ENCODE measurements around the gene VPS18. TPM values are rescaled to one million over a fixed set of nuclear protein-coding genes. Genes with fewer than 3 reads are reported as not detected.

VPS18 gene
- total RNA-seq, 2 experiments from 2014 or later, result 20.1 to 21.2 TPM

DNA sequence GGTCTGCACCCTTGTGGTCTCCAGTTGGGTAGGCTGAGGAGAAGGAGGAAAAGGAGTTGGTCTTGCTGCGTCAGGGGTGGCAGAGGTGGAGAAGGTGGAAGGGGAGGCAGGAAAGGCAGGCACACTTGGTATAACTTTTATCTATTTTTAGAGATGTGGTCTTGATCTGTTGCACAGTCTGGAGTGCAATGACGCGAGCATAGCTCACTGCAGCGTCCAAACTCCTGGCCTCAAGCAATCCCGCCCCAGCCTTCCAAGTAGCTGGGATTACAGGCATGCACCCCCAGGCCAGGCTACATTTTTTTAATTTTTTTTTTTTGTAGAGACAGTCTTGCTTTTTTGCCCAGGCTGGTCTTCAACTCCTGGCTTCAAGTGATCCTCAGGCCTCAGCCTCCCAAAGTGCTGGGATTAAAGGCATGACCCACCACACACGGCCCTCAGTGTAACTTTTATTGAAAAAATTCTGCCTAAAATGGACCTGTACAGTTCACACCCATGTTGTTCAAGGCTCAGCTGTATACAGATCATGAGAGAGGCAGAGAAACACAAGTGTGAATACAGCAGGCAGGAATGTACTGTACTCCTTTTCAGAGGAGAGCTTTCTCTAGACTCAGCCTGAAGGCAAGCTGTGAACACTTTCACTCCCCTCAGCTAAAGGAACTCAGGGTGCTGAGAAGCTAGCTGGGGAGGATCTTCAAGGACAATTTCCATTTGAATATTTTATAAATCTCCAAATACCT is 18.1 kb upstream of the VPS18 start:
- ATAC-seq (ENCODE audit: low read depth), result no peak

DNA sequence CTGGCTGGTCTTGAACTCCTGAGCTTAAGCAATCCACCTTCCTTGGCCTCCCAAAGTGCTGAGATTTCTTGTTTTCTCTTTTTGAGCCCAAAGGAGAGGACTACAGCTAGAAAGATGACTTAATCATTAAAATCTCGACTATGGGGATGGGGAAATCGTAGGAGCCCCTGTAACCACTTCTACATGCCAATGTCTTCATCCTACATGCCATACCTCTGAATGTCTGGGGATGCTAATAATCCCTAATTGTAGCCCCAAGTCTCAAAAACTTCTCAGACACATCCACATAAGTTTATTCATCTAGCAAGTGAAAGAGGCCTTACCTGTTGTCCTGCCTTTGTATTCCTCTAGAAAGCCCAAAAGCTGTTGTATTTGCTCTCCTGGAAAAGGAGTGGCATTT is 16.6 kb upstream of the VPS18 start:
- Mint-ChIP-seq H3K27ac (no peak overlapping the region), H3K4me1 (peaks cover 15% of the 10 kb centered on the region), H3K9me3 (peaks cover 1% of the 10 kb centered on the region), H3K36me3 (no peaks in the 10 kb centered on the region), H3K27me3 (peaks cover 36% of the 10 kb centered on the region), H3K4me3 (no peak overlapping the region)
- no peak for ATAC-seq (ENCODE audit: low read depth)
- POLR2A ChIA-PET, result interaction anchor here (0.7 kb wide), 1 partner anchor 17 kb away, joined by 3 read pairs; no protein-coding TSS in a partner anchor
- no peak for DNase-seq

More for the DNA sequence above, 18.1 kb upstream of the VPS18 start:
- no peak for DNase-seq
- no peak overlapping the region for H3K27ac Mint-ChIP-seq
- no peak overlapping the region for H3K4me3 Mint-ChIP-seq
- H3K36me3 Mint-ChIP-seq, result no peaks in the 10 kb centered on the region
- peaks cover 38% of the 10 kb centered on the region for H3K27me3 Mint-ChIP-seq
- H3K4me1 Mint-ChIP-seq, result peaks cover 19% of the 10 kb centered on the region
- POLR2A ChIA-PET, result no interaction called here
- no peaks in the 10 kb centered on the region for H3K9me3 Mint-ChIP-seq

DNA sequence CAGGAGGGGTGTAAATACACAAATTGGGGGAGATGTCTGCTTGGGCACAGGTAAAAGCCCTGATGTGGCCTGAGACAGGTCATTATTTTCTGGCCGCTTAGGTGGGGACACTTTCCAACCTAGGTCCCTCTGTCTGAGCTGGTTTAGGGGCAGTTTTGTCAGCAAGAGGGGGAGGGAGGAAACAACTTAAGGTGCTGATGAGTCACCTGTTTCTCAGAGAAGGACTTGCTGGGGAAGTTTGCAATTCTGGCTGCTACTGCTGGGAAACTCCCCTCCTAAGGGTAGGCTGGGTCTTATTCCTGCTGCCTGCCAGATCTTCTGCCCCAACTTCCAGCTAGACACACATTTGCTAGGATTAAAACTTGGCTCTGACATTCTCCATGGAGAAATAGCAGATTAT is 15.5 kb upstream of the VPS18 start:
- DNase-seq (no peak), ATAC-seq (ENCODE audit: low read depth) (peak; percentile 52)
- H3K36me3 Mint-ChIP-seq, result no peaks in the 10 kb centered on the region
- no peak overlapping the region for H3K27ac Mint-ChIP-seq
- no peak overlapping the region for H3K4me3 Mint-ChIP-seq
- POLR2A ChIA-PET, result no interaction called here
- peaks cover 12% of the 10 kb centered on the region for H3K4me1 Mint-ChIP-seq
- peaks cover 1% of the 10 kb centered on the region for H3K9me3 Mint-ChIP-seq
- H3K27me3 Mint-ChIP-seq, result peaks cover 27% of the 10 kb centered on the region

DNA sequence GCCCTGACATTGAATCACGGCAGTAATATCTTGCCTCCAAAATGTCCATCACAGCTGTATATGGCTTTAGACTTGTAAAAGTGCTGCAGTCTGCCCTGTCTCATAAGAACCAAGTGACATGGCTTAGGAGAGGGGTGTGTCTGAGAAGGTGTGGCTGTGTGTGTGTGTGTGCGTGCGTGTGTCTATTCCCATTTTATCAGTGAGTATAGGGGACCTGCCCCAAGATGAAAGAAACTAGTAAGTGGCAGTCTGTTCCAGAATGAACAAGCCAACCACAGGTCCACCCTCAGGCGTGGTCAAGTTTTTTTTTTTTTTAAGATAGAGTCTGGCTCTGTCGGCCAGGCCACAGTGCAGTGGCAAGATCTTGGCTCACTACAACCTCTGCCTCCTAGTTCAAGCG is 14.6 kb upstream of the VPS18 start:
- ATAC-seq (ENCODE audit: low read depth) (no peak), DNase-seq (no peak)
- Mint-ChIP-seq H3K27ac (no peak overlapping the region), H3K36me3 (no peaks in the 10 kb centered on the region), H3K9me3 (peaks cover 1% of the 10 kb centered on the region), H3K4me1 (peaks cover 16% of the 10 kb centered on the region), H3K4me3 (no peak overlapping the region), H3K27me3 (peaks cover 22% of the 10 kb centered on the region)
- POLR2A ChIA-PET, result no interaction called here

DNA sequence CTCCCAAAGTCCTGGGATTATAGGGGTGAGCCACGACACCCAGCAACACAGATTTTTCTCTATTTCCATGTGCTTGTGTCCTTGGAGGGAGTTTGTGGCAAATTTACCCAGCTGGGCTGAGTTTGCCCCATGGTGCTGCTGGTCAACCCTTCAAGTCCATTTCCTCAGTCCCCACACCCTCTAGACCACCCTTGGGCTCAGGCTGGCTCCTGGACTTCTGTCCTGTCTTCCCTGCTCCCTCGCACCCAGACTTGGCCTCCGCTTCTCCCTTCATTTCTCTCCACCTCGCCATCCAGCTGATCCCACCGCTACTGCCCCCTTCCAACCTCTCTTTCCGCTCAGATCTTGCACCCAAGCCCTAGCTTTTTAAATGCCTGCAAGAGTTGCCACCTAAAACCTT is 12.9 kb upstream of the VPS18 start:
- peaks cover 16% of the 10 kb centered on the region for H3K27me3 Mint-ChIP-seq
- POLR2A ChIA-PET, result no interaction called here
- no peak overlapping the region for H3K27ac Mint-ChIP-seq
- ATAC-seq (ENCODE audit: low read depth) (no peak), DNase-seq (no peak)
- no peaks in the 10 kb centered on the region for H3K36me3 Mint-ChIP-seq
- peaks cover 26% of the 10 kb centered on the region for H3K4me1 Mint-ChIP-seq
- H3K9me3 Mint-ChIP-seq, result peaks cover 1% of the 10 kb centered on the region
- H3K4me3 Mint-ChIP-seq, result no peak overlapping the region

DNA sequence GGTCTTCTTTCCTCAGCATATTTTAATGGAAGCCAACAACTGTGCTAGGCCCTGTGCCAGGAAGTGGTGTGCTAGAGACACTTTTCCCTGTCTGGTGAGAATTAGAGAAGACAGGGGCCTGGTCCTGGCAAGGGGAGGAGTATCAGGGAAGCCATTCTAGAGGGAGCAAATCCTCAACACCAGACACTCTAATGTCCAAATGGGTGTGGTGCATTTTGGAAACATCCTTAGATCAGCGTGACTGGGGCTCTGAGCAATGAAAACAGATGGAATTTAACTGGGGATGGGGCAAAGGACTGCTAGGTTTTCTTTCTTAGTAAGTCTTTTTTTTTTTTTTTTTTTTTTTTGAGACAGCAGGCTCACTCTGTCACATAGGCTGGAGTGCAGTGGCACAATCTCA is 7.7 kb upstream of the VPS18 start:
- Mint-ChIP-seq H3K4me3 (no peak overlapping the region), H3K27ac (no peak overlapping the region), H3K4me1 (peaks cover 20% of the 10 kb centered on the region), H3K36me3 (peaks cover 2% of the 10 kb centered on the region), H3K27me3 (peaks cover 7% of the 10 kb centered on the region), H3K9me3 (peaks cover 1% of the 10 kb centered on the region)
- ATAC-seq (ENCODE audit: low read depth), result no peak
- DNase-seq, result no peak
- POLR2A ChIA-PET, result no interaction called here

DNA sequence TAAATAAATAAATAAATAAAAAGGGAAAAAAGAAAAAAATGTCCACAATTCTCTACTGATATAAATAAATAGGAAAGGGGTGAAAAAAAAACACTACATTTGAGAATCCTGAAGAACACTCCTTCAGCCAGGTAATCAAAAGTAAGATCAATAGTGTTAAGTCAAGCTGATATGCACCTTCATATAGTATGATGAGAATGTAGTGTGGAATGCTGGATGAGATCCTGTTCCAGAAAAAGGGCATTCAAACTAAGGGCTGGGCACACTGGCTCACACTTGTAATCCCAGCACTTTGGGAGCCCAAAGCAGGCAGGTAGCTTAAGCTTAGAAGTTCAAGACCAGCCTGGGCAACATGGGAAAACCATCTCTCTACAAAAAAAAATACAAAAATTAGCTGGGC is 5.1 kb upstream of the VPS18 start:
- Mint-ChIP-seq H3K27me3 (peaks cover 14% of the 10 kb centered on the region), H3K27ac (no peak overlapping the region), H3K36me3 (peaks cover 2% of the 10 kb centered on the region), H3K9me3 (no peaks in the 10 kb centered on the region), H3K4me1 (peaks cover 32% of the 10 kb centered on the region), H3K4me3 (no peak overlapping the region)
- DNase-seq, result no peak
- POLR2A ChIA-PET, result no interaction called here
- ATAC-seq (ENCODE audit: low read depth), result no peak

DNA sequence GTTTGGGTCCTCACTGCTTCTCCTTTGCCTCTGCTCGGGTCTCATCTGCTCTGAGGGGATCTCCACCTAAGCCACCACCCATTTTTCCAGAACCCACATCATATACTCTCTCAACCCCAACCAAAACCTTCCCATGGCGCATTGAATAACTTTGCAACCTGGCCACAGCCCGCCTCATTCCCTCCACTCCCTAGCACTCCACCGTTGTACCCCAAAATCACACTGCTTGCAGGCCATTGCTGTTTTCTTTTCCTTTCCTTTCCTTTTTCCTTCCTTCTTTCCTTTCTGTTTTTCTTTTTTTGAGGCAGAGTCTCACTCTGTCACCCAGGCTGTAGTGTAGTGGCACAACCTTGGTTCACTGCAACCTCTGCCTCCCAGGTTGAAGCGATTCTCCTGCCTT is 3.1 kb upstream of the VPS18 start:
- peaks cover 6% of the 10 kb centered on the region for H3K36me3 Mint-ChIP-seq
- POLR2A ChIA-PET, result interaction anchor here (0.6 to 1.8 kb wide), 2 partner anchors 15 to 33 kb away, joined by 3 to 19 read pairs; no protein-coding TSS in a partner anchor
- H3K4me3 Mint-ChIP-seq, result no peak overlapping the region
- no peak for ATAC-seq (ENCODE audit: low read depth)
- H3K4me1 Mint-ChIP-seq, result peaks cover 27% of the 10 kb centered on the region
- no peak for DNase-seq
- no peaks in the 10 kb centered on the region for H3K9me3 Mint-ChIP-seq
- peak overlapping the region; percentile 6 for H3K27ac Mint-ChIP-seq
- peaks cover 9% of the 10 kb centered on the region for H3K27me3 Mint-ChIP-seq

DNA sequence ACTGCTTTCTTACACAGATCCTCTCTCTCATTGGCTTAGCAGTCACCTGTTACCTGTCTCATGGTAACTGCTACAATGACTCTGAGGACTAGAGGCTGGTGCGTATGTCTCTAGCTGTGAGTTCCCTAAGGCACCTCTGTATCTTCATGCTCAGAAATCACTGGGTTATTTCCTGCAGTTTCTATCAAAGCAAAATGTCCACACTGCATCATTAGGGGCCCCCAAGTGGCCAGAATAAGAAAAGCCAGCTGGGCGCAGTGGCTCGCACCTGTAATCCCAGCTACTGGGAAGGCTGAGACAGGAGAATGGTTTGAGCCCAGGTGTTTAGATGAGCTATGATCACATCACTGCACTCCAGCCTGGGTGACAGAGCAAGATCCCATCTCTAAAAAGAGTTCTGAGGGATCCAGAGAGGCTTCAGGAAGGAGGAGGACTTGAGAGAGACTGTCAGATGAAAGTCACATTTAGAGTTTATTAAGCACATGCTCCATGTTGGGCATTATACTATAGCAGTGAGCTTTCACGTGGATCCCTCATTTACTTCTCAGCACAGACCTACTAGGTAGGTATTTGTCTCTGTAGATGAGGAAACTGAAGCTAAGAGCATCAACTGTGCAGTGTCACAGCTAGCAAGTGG is 2.3 kb upstream of the VPS18 start:
- DNase-seq (no peak), ATAC-seq (ENCODE audit: low read depth) (no peak)
- peaks cover 6% of the 10 kb centered on the region for H3K36me3 Mint-ChIP-seq
- peaks cover 23% of the 10 kb centered on the region for H3K4me1 Mint-ChIP-seq
- no peak overlapping the region for H3K27ac Mint-ChIP-seq
- H3K27me3 Mint-ChIP-seq, result peaks cover 6% of the 10 kb centered on the region
- no peaks in the 10 kb centered on the region for H3K9me3 Mint-ChIP-seq
- no peak overlapping the region for H3K4me3 Mint-ChIP-seq
- POLR2A ChIA-PET, result interaction anchor here (0.6 to 1.8 kb wide), 2 partner anchors 14 to 33 kb away, joined by 3 to 19 read pairs; no protein-coding TSS in a partner anchor

DNA sequence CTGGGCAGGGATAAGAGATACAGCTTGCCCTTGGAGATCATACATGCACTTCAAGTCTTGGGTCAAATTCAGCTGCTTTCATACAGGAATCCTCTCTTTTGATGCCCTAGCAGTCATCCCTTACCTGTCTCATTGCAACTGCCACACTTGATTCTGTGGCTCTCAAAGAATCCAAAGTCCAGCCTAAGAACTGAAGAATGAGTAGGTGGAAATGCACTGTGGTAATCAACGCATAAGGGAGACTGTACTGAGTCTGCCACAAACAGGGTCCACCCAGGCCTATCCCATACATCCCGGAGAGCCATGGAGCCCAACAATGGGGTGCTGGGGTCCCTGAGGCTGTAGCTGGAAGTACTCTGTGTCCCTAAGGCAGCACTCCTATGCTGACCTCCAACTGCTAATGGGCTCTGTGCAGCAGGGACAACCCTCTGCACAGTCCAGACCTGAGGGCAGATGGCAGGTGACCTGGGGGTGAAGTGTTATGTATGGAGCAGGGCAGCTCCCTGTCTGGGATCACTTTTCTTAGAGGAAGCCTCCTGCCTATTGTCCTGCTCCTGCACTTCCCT is 1.7 kb upstream of the VPS18 start:
- Mint-ChIP-seq H3K9me3 (no peaks in the 10 kb centered on the region), H3K4me3 (no peak overlapping the region), H3K36me3 (peaks cover 9% of the 10 kb centered on the region), H3K27ac (peak overlapping the region; percentile 50), H3K27me3 (peaks cover 6% of the 10 kb centered on the region), H3K4me1 (peaks cover 23% of the 10 kb centered on the region)
- no peak for ATAC-seq (ENCODE audit: low read depth)
- no peak for DNase-seq
- POLR2A ChIA-PET, result interaction anchor here (1.8 kb wide), 1 partner anchor 34 kb away, joined by 19 read pairs; no protein-coding TSS in a partner anchor

DNA sequence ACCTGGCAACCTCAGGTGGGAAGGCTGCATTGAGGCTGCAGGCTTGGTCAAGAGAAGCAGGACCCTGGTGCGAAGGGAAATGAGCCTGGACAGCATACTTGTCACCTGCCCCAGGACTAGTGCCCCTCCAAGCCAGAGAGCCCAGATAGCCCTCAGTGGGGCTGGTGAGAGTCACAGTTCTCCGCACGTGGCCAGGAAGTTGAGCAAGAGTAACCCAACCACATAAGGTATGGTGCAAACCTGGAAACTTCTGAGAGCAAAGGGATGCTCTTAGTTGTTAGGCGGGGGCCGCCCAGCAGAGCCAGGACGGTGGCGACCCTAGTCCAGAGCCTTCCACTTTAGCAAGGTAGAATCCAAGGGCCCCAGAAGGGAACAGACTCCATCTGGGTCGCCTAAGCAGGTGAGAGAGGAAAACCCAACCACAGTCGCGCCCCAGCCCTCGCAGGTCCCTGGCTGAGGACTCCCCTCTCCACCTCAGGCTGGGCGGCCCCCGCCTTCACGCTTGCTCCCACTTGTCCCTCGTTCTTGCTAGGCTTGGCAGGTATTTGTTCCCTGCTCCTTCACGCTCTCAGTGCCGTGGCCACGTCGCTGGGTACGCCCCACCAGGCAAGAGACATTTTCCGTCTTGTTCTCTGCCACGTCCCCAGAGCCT is 1.1 kb upstream of the VPS18 start:
- DNase-seq, result no peak
- H3K4me1 Mint-ChIP-seq, result peaks cover 24% of the 10 kb centered on the region
- H3K36me3 Mint-ChIP-seq, result peaks cover 13% of the 10 kb centered on the region
- no peaks in the 10 kb centered on the region for H3K9me3 Mint-ChIP-seq
- H3K27me3 Mint-ChIP-seq, result peaks cover 6% of the 10 kb centered on the region
- POLR2A ChIA-PET, result interaction anchor here (1.7 to 2.4 kb wide), 3 partner anchors 21 to 35 kb away, joined by 7 to 41 read pairs (median 19); no protein-coding TSS in a partner anchor
- H3K27ac Mint-ChIP-seq, result peak overlapping the region; percentile 50
- peak overlapping the region; percentile 98 for H3K4me3 Mint-ChIP-seq
- no peak for ATAC-seq (ENCODE audit: low read depth)

DNA sequence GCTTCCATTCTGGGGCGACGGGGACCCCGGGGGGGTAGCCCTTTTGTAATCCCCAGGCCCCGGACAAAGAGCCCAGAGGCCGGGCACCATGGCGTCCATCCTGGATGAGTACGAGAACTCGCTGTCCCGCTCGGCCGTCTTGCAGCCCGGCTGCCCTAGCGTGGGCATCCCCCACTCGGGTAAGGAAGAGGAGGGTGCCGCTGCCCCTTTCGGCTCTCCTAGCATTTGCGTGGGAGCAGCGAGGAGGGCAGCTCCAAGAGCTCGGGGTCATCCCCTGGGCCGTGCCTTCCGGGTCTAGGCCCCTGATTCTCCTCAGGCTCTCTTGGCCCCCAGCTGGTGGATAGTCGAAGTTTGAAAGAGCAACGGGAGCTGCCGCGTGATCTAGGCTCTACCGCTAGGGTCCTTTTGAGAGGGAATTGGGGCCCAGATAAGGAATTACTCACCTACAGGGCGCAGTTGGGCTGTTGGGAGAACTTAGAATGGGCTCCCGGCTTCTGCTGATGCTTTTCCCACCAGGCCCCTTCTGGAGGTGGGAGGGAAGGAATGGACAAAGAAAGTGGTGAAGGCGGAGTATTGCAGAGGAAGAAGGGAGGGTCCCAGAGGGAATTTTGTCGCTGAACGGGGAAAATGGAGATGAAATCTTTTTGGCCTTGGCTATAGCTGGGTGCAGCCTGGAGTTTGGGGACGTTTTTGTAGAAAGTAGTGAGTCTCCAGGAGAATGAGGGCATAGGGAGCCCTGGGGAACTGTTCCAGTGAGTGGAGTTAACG is 615 bp downstream of the VPS18 start:
- DNase-seq, result peak; percentile 69
- H3K27ac Mint-ChIP-seq, result peak overlapping the region; percentile 99
- H3K27me3 Mint-ChIP-seq, result peaks cover 6% of the 10 kb centered on the region
- no peaks in the 10 kb centered on the region for H3K9me3 Mint-ChIP-seq
- peaks cover 18% of the 10 kb centered on the region for H3K36me3 Mint-ChIP-seq
- peaks cover 25% of the 10 kb centered on the region for H3K4me1 Mint-ChIP-seq
- POLR2A ChIA-PET, result interaction anchor here (0.6 to 2.4 kb wide), 19 partner anchors 8 to 1540 kb away, joined by 3 to 41 read pairs (median 4); partner anchors contain the start of genes CCDC32, CHAC1, CHP1 and EXD1
- peak overlapping the region; percentile 98 for H3K4me3 Mint-ChIP-seq
- peak; percentile 46 for ATAC-seq (ENCODE audit: low read depth)
